T-cell (primary cell): ENCODE results near the gene KIF16B. TPM values are rescaled to one million over a fixed set of nuclear protein-coding genes. Genes with fewer than 3 reads are reported as not detected.
"Not testable (repeated sequence)": the region's sequence is repeated elsewhere in the genome, so short reads cannot be mapped to it uniquely, and the experiment has no call there.

Experiments
- ATAC-seq, 4 experiments: fragments of 200-7000 bp in 3 of 4; fragments of 150-1000 bp in 1 of 4; cut with Tn5 transposase; replicated peaks in 1 of 4; 1 replicate in 3 of 4; 2 replicates in 1 of 4; pipeline ENCODE4 v1.10.0; 2021; ENCODE audit warnings: moderate library complexity in 3 of 4, mild to moderate bottlenecking in 2 of 4, moderate number of reproducible peaks in 1 of 4
- CTCF ChIA-PET, 2 donors: fragments of 300-600 bp; sonication (Branson Sonifier 250); formaldehyde crosslinking; loops; one replicate each; lab custom pipeline; 2022; ENCODE audit warnings: antibody characterized with exemption in 2 of 2; lab: Charles Lee
- POLR2A ChIA-PET, 2 donors: fragments of 300-600 bp; sonication (Branson Sonifier 250); formaldehyde crosslinking; loops; one replicate each; lab custom pipeline; 2022; ENCODE audit warnings: antibody characterized with exemption in 2 of 2; lab: Charles Lee
- DNase-seq, 35 experiments: peaks; one replicate each; pipeline versions ENCODE4 v3.0.0 to v3.0.0-alpha.2; 2013 to 2023
- H3K27ac ChIP-seq: one replicate; pipeline ENCODE4 v1.5.1; 2013; ENCODE audit warnings: low read length
- H3K27me3 ChIP-seq, 2 experiments: replicated peaks in 1 of 2; 1 replicate in 1 of 2; 2 replicates in 1 of 2; pipeline versions ENCODE4 v1.6.1 to v1.7.0; 2013; ENCODE audit warnings: low read length in 1 of 2, mixed read lengths in 1 of 2; ENCODE audit not compliant: control insufficient read depth in 2 of 2, insufficient read depth in 2 of 2; ENCODE audit errors: extremely low read depth in 1 of 2
- H3K36me3 ChIP-seq, 2 donors: 1 replicate in 1 of 2; 2 replicates in 1 of 2; pipeline versions ENCODE4 v1.6.1 to v1.7.0; 2013; ENCODE audit warnings: low read length in 1 of 2; ENCODE audit not compliant: control insufficient read depth in 2 of 2, insufficient read depth in 1 of 2; ENCODE audit errors: extremely low read depth in 1 of 2
- H3K4me1 ChIP-seq, 2 experiments: 1 replicate in 1 of 2; 2 replicates in 1 of 2; pipeline versions ENCODE4 v1.6.1 to v1.7.0; 2013; ENCODE audit warnings: low read length in 2 of 2, mixed read lengths in 1 of 2; ENCODE audit not compliant: insufficient read depth in 2 of 2, control insufficient read depth in 1 of 2; ENCODE audit errors: extremely low read depth in 1 of 2
- H3K4me3 ChIP-seq, 2 donors: 1 replicate in 1 of 2; 2 replicates in 1 of 2; pipeline versions ENCODE4 v1.5.1 to v1.7.0; 2013; ENCODE audit warnings: mild to moderate bottlenecking in 2 of 2, low read length in 1 of 2, moderate library complexity in 1 of 2; ENCODE audit not compliant: control insufficient read depth in 1 of 2; ENCODE audit errors: extremely low read depth in 1 of 2
- H3K9me3 ChIP-seq: 2 replicates; pipeline ENCODE4 v1.7.0; 2013
- H3K27ac Mint-ChIP-seq, 2 donors: one replicate each; pipeline ENCODE4 v1.8.0; 2020 to 2021; ENCODE audit warnings: mild to moderate bottlenecking in 2 of 2, mixed read lengths in 2 of 2
- H3K27me3 Mint-ChIP-seq, 2 donors: one replicate each; pipeline ENCODE4 v1.8.0; 2021 to 2022; ENCODE audit warnings: mixed read lengths in 2 of 2
- H3K36me3 Mint-ChIP-seq: one replicate; pipeline ENCODE4 v1.8.0; 2021; ENCODE audit warnings: mixed read lengths
- H3K4me1 Mint-ChIP-seq, 3 donors: one replicate each; pipeline ENCODE4 v1.8.0; 2020 to 2022; ENCODE audit warnings: mixed read lengths in 3 of 3, mild to moderate bottlenecking in 1 of 3
- H3K4me3 Mint-ChIP-seq, 3 donors: one replicate each; pipeline ENCODE4 v1.8.0; 2020 to 2022; ENCODE audit warnings: mild to moderate bottlenecking in 3 of 3, mixed read lengths in 3 of 3, moderate library complexity in 3 of 3
- H3K9me3 Mint-ChIP-seq, 3 donors: one replicate each; pipeline ENCODE4 v1.8.0; 2020 to 2022; ENCODE audit warnings: mixed read lengths in 3 of 3
- WGBS: methylation state at CpG from one replicate; pipeline ENCODE4 v1.1.5; 2013; ENCODE audit warnings: missing lambda C conversion rate; ENCODE audit not compliant: insufficient coverage; 5-methylcytosine and 5-hydroxymethylcytosine counted together
- total RNA-seq, 35 experiments: library from RNA in 6 of 35; stranded (reverse) in 6 of 35; fragments of 120-200 nt in 1 of 35; gene quantifications; one replicate each; pipeline versions ENCODE4 v1.2.1 to v1.2.4 and lab custom pipeline; 2013 to 2026

The KIF16B gene
- total RNA-seq, 5 donors from 2014 or later (not counting 1 experiment from before 2014, with no cell fraction given): 6.8 to 10.2 (median 8.7) TPM

GRCh38 chr20:16439540-16439939 lies 133.7 kb downstream of the KIF16B start:
- peaks cover 25% of the 10 kb centered on the region for H3K36me3 Mint-ChIP-seq
- ATAC-seq, CTCF ChIA-PET, H3K9me3 ChIP-seq, H3K27me3 ChIP-seq, DNase-seq, H3K4me1 ChIP-seq, H3K27ac Mint-ChIP-seq, H3K36me3 ChIP-seq, H3K4me3 ChIP-seq, H3K4me3 Mint-ChIP-seq, H3K27me3 Mint-ChIP-seq, H3K27ac ChIP-seq: not testable (repeated sequence)
- peaks cover 6 to 14% (median 7%) of the 10 kb centered on the region in 3 donors for H3K9me3 Mint-ChIP-seq
- POLR2A ChIA-PET: interaction anchor here in 1 of 2 donors (0.8 kb wide), 1 partner anchor 734 kb away, joined by 3 read pairs; no protein-coding TSS in a partner anchor
- peaks cover 4 to 16% (median 14%) of the 10 kb centered on the region in 3 donors for H3K4me1 Mint-ChIP-seq
- 85% methylated on average over 2 of the region's 5 CpGs for WGBS

GRCh38 chr20:16438100-16438499 lies 135.1 kb downstream of the KIF16B start:
- WGBS: no CpG with 5 or more reads among the region's 3 CpGs
- peaks cover 6 to 14% (median 7%) of the 10 kb centered on the region in 3 donors for H3K9me3 Mint-ChIP-seq

GRCh38 chr20:16437387-16437996 lies 135.8 kb downstream of the KIF16B start:
- H3K9me3 Mint-ChIP-seq: peaks cover 6 to 14% (median 7%) of the 10 kb centered on the region in 3 donors
- Histone ChIP-seq H3K4me1 (peaks cover 0 to 2% of the 10 kb centered on the region in 2 experiments), H3K27ac (no peak overlapping the region), H3K27me3 (no peaks in the 10 kb centered on the region), H3K36me3 (no peaks in the 10 kb centered on the region), H3K9me3 (no peaks in the 10 kb centered on the region), H3K4me3 (no peak overlapping the region)
- WGBS: no CpG with 5 or more reads among the region's 7 CpGs
- no peak overlapping the region for H3K4me3 Mint-ChIP-seq
- H3K27me3 Mint-ChIP-seq: no peaks in the 10 kb centered on the region
- H3K36me3 Mint-ChIP-seq: peaks cover 25% of the 10 kb centered on the region
- DNase-seq: no peak
- CTCF ChIA-PET: no interaction called here
- H3K27ac Mint-ChIP-seq: no peak overlapping the region
- ATAC-seq: no peak
- peaks cover 4 to 16% (median 14%) of the 10 kb centered on the region in 3 donors for H3K4me1 Mint-ChIP-seq
- POLR2A ChIA-PET: no interaction called here

More at GRCh38 chr20:16438100-16438499, 135.1 kb downstream of the KIF16B start:
- Histone ChIP-seq H3K4me3 (no peak overlapping the region), H3K4me1 (peaks cover 0 to 2% of the 10 kb centered on the region in 2 experiments), H3K27ac (no peak overlapping the region), H3K36me3 (no peaks in the 10 kb centered on the region), H3K27me3 (no peaks in the 10 kb centered on the region), H3K9me3 (no peaks in the 10 kb centered on the region)
- Mint-ChIP-seq H3K36me3 (peaks cover 28% of the 10 kb centered on the region), H3K4me1 (peaks cover 4 to 16% (median 14%) of the 10 kb centered on the region in 3 donors), H3K27ac (no peak overlapping the region), H3K27me3 (no peaks in the 10 kb centered on the region), H3K4me3 (no peak overlapping the region)
- POLR2A ChIA-PET: no interaction called here
- CTCF ChIA-PET: no interaction called here
- DNase-seq: no peak
- ATAC-seq: no peak

- Histone ChIP-seq H3K9me3 (no peaks in the 10 kb centered on the region), H3K4me1 (no peaks in the 10 kb centered on the region), H3K4me3 (no peak overlapping the region), H3K27me3 (no peaks in the 10 kb centered on the region), H3K27ac (no peak overlapping the region), H3K36me3 (peaks cover 0 to 2% of the 10 kb centered on the region in 2 donors)
- no peak overlapping the region for H3K4me3 Mint-ChIP-seq
- WGBS: 86% methylated on average over 3 of the region's 10 CpGs
- DNase-seq (peak in 25 of 35 experiments; percentile 0 to 38 (median 15)), ATAC-seq (no peak)
- H3K27ac Mint-ChIP-seq: no peak overlapping the region
- CTCF ChIA-PET: no interaction called here
- POLR2A ChIA-PET: no interaction called here
- H3K36me3 Mint-ChIP-seq: peaks cover 34% of the 10 kb centered on the region
- H3K9me3 Mint-ChIP-seq: peaks cover under 1 to 8% (median 5%) of the 10 kb centered on the region in 3 donors
- no peaks in the 10 kb centered on the region for H3K27me3 Mint-ChIP-seq
- H3K4me1 Mint-ChIP-seq: no peaks in the 10 kb centered on the region
These were observed 139.1 kb downstream of the KIF16B start for GRCh38 chr20:16434062-16434664.

- peaks cover 36% of the 10 kb centered on the region for H3K36me3 Mint-ChIP-seq
These were observed 140.0 kb downstream of the KIF16B start for GRCh38 chr20:16433293-16433580.

GRCh38 chr20:16432466-16433292 lies 140.6 kb downstream of the KIF16B start:
- CTCF ChIA-PET: interaction anchor here in 1 of 2 donors (0.6 kb wide), 2 partner anchors 156 to 1392 kb away, joined by 4 read pairs; no protein-coding TSS in a partner anchor
- no peak for ATAC-seq
- Histone ChIP-seq H3K27me3 (no peaks in the 10 kb centered on the region), H3K9me3 (no peaks in the 10 kb centered on the region), H3K27ac (no peak overlapping the region), H3K4me3 (no peak overlapping the region), H3K36me3 (peaks cover 0 to 5% of the 10 kb centered on the region in 2 donors), H3K4me1 (no peaks in the 10 kb centered on the region)
- POLR2A ChIA-PET: no interaction called here
- Mint-ChIP-seq H3K27me3 (no peaks in the 10 kb centered on the region), H3K4me1 (no peaks in the 10 kb centered on the region), H3K27ac (no peak overlapping the region), H3K9me3 (peaks cover 0 to 7% (median 3%) of the 10 kb centered on the region in 3 donors), H3K4me3 (no peak overlapping the region), H3K36me3 (peaks cover 40% of the 10 kb centered on the region)
- no peak for DNase-seq
- WGBS: 100% methylated on average over 1 of the region's 8 CpGs

More at GRCh38 chr20:16433293-16433580, 140.0 kb downstream of the KIF16B start:
- Mint-ChIP-seq H3K27ac (no peak overlapping the region), H3K9me3 (peaks cover 0 to 7% (median 3%) of the 10 kb centered on the region in 3 donors), H3K4me3 (no peak overlapping the region), H3K4me1 (no peaks in the 10 kb centered on the region), H3K27me3 (no peaks in the 10 kb centered on the region)
- H3K27me3 ChIP-seq: no peaks in the 10 kb centered on the region
- DNase-seq (no peak), ATAC-seq (no peak)
- H3K4me3 ChIP-seq: no peak overlapping the region
- H3K4me1 ChIP-seq: no peaks in the 10 kb centered on the region
- H3K36me3 ChIP-seq: peaks cover 0 to 5% of the 10 kb centered on the region in 2 donors
- no peak overlapping the region for H3K27ac ChIP-seq
- 100% methylated on average over 1 of the region's 2 CpGs for WGBS
- ChIA-PET CTCF (interaction anchor here in 1 of 2 donors (0.6 kb wide), 2 partner anchors 155 to 1391 kb away, joined by 4 read pairs; no protein-coding TSS in a partner anchor), POLR2A (interaction anchor here in 1 of 2 donors (0.6 kb wide), 1 partner anchor 73 kb away, joined by 5 read pairs; no protein-coding TSS in a partner anchor)
- no peaks in the 10 kb centered on the region for H3K9me3 ChIP-seq
